Epithelial cell of prostate (primary cell): ENCODE measurements around the gene FGB.

ENCODE experiments used
- DNase-seq: peaks from one replicate; pipeline ENCODE4 v3.0.0-alpha.2; 2011; ENCODE audit warnings: low read depth, low spot score
- H3K27ac ChIP-seq: fragments of 450-650 bp; 2 replicates; pipeline ENCODE4 v1.5.1; 2017; ENCODE audit warnings: mild to moderate bottlenecking

The FGB gene

DNA sequence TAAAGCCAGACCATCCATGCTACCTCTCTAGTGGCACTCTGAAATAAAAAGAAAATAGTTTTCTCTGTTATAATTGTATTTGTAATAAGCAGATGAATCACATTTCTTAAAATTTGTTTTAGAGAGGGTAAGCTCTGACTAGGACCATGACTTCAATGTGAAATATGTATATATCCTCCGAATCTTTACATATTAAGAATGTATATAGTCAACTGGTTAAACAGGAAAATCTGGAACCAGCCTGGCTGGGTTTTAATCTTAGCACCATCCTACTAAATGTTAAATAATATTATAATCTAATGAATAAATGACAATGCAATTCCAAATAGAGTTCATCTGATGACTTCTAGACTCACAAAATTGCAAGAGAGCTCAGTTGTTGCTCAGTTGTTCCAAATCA is 1.5 kb downstream of the FGB start:
- no peak overlapping the region for H3K27ac ChIP-seq
- DNase-seq: no peak

DNA sequence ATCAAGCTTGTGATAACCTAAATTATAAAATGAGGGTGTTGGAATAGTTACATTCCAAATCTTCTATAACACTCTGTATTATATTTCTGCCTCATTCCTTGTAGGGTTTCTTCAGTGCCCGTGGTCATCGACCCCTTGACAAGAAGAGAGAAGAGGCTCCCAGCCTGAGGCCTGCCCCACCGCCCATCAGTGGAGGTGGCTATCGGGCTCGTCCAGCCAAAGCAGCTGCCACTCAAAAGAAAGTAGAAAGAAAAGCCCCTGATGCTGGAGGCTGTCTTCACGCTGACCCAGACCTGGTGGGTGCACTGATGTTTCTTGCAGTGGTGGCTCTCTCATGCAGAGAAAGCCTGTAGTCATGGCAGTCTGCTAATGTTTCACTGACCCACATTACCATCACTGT is 2.9 kb downstream of the FGB start:
- H3K27ac ChIP-seq: no peak overlapping the region
- no peak for DNase-seq

DNA sequence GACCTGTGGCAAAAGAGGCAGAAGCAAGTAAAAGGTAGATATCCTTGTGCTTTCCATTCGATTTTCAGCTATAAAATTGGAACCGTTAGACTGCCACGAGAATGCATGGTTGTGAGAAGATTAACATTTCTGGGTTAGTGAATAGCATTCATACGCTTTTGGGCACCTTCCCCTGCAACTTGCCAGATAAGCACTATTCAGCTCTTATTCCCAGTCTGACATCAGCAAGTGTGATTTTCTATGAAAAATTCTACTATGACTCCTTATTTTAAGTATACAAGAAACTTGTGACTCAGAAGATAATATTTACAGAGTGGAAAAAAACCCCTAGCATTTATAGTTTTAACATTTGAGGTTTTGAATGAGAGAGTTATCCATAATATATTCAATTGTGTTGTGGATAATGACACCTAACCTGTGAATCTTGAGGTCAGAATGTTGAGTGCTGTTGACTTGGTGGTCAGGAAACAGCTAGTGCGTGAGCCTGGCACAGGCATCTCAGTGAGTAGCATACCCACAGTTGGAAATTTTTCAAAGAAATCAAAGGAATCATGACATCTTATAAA is 3.9 kb downstream of the FGB start:
- no peak for DNase-seq
- H3K27ac ChIP-seq: no peak overlapping the region

DNA sequence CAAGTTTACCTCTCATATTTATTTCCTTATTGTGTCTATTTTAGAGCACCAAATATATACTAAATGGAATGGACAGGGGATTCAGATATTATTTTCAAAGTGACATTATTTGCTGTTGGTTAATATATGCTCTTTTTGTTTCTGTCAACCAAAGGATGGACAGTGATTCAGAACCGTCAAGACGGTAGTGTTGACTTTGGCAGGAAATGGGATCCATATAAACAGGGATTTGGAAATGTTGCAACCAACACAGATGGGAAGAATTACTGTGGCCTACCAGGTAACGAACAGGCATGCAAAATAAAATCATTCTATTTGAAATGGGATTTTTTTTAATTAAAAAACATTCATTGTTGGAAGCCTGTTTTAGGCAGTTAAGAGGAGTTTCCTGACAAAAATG is 6.2 kb downstream of the FGB start:
- H3K27ac ChIP-seq: no peak overlapping the region
- DNase-seq: no peak

DNA sequence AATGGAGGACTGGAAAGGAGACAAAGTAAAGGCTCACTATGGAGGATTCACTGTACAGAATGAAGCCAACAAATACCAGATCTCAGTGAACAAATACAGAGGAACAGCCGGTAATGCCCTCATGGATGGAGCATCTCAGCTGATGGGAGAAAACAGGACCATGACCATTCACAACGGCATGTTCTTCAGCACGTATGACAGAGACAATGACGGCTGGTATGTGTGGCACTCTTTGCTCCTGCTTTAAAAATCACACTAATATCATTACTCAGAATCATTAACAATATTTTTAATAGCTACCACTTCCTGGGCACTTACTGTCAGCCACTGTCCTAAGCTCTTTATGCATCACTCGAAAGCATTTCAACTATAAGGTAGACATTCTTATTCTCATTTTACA is 6.8 kb downstream of the FGB start:
- H3K27ac ChIP-seq: no peak overlapping the region
- DNase-seq: no peak

DNA sequence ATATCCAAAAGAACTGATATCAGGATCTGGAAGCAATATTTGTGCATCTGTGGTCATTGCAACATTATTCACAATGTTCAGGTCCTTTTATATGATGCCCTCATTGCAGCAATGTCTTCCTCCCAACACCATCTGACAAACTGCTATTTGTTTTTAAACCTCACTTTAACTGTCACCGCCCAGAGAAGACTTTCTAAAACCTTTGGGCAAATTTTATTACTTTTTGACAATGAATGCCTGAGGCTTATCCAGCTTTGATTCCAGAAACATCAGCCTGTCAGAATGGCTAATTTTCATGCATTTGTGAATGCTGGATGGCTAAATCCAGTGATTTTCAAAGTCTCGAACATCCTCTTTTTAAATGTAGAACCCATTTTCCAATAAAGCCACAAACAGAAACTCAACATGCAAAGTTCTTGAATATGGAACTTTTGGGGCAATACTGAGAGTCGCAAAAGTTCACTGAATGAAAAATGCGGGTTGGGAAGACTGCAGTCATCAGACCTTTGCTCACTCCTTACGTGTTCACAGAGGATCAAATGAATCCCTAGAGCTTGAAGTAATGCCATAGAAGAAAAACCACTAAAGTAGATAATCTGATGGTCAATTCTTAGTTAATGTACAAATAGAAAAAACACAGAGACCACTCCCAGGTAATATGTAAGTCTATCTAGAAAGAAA is 10.5 kb downstream of the FGB start:
- DNase-seq: no peak
- no peak overlapping the region for H3K27ac ChIP-seq

DNA sequence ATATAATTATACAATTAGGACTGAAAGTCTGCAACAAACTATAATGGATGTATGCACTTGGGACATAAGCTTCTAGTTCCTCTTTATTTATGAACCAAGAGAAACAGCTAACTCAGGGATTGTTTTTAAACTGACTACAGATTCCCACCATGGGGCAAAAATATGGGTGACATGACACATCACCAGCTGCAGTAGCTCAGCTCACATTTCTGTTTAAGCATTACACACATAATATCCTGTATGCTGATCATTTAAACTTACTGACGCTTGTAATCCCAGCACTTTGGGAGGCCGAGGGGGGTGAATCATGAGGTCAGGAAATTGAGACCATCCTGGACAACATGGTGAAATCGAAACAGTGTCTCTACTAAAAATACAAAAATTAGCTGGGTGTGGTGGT is 11.5 kb downstream of the FGB start:
- H3K27ac ChIP-seq: no peak overlapping the region
- no peak for DNase-seq

DNA sequence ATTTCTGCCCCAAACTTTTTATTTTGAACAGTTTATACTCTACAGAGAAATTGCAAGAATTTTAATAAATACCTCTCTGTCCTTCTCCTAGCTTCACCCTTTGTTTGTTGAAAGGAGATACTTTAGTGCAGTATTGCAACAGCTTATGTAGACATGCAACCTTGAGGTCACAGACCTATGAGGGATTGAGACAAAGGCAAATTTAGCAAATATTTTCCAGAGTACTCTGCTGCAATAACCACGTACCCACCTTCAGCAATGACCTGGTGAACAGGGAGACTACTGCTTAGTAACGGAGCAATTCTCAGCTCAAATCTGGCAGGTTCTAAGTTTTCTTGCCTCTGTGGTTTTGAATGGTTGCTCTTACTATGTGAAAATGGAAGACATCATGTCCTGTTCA is 14.5 kb downstream of the FGB start:
- no peak for DNase-seq

DNA sequence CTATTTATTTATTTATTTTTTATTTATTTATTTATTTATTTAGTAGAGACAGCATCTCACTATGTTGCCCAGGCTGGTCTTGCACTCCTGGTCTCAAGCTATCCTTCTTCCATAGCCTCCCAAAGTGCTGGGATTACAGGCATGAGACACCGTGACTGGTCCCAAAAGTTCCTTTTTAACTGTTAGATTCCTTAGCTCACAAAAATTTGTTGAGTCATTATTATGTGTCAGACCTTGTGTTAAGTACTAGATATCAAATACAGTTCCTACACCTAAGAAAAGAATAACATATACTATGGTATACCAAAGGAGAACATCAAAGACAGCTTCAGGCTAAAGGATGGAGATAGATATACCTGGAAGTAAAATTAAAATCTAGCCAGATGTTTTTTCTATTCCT is 16.1 kb downstream of the FGB start:
- no peak overlapping the region for H3K27ac ChIP-seq
- DNase-seq: no peak

More for the DNA sequence above, 14.5 kb downstream of the FGB start:
- no peak overlapping the region for H3K27ac ChIP-seq

DNA sequence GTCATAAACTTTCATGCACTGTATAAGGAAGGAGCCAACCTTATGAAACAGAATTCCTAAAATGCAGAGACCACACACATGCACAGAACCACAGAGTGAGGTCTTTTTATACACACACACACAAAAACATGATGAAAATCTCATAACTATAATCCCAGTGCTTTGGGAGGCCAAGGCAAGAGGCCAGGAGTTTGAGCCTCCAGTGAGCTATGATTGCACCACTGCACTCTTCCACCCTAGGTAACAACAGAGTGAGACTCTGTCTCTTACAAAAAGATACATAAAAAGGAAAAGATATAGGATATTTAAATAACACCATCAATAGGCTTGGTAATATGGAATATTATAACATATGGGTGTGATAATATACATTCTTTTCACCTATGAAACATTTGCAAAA is 17.1 kb downstream of the FGB start:
- no peak for DNase-seq
- no peak overlapping the region for H3K27ac ChIP-seq

DNA sequence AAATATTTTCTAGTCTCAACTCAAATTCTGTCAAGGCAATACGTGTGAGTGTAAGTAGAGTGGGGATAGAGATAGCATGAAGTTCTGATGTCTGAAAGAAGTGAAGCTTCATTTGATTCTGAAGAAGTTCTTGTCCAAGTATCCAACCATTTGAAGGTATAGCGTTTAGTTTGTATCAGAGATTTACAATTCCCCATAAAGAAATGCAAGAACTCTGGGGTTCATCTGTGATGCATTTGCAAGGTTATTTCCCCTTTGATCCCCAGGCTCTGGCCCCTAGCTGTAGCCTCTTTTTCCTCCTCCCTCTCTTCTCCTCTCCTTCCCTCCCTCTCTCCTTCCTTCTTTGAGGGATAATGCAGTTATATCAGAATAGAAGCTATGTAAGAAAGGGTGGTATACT is 19.9 kb downstream of the FGB start:
- DNase-seq: no peak
- no peak overlapping the region for H3K27ac ChIP-seq

DNA sequence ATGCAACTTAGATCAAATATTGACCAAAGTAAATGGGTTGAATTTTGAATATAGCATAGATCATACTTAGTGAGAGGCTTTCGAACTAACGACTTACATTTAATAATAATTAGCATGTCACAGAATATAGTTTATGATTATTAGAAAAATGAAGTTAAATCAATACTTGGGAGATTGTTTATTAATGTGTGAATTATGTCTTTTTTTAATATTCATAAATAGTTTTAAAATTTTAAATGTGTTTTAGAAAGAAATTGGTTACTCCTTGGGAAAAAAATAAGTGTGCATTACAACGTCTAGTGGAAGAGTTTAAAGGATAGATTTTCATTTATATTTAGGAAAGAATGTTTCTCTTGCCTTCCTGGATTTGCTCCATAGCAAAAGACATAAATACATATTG is 20.4 kb downstream of the FGB start:
- no peak overlapping the region for H3K27ac ChIP-seq
- no peak for DNase-seq

DNA sequence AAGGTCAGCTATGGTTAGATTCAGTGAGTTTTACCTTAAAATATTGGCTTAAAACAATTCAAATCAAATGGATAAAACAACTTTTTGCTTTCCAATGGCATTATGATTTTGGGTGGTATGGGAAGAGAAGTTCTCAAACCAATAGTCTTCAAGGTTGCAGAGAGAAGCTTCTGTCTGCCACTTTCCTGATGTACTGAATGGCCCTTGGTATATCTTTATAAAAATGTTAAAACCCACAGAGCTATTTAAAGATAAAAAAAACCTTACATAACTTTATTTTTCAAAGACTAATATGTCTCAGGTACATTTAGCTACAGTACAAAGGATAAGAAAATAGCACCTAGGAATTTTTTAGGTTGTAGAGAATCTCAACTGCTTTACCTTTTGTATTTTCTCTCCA is 20.9 kb downstream of the FGB start:
- H3K27ac ChIP-seq: no peak overlapping the region
- DNase-seq: no peak

DNA sequence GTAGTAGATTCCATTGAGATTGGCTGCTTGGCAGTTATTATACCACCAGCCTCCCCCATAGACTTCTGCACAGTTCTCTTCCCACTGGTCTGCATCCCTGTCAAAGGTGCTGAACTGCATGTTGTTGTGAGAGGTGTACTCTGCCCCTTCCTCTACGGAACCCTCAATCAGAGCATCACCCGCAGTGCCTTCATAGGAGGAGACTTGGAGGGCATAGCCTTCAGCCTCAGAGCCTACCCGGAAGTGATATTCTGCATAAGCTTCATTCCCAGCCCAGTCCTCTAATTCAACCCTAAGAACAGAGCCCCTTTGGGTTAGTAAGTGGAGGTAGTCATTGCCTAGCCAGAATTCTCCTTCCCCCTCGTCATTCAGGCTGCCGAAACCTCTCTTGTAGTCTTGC is 21.4 kb downstream of the FGB start:
- no peak for DNase-seq
- H3K27ac ChIP-seq: no peak overlapping the region

DNA sequence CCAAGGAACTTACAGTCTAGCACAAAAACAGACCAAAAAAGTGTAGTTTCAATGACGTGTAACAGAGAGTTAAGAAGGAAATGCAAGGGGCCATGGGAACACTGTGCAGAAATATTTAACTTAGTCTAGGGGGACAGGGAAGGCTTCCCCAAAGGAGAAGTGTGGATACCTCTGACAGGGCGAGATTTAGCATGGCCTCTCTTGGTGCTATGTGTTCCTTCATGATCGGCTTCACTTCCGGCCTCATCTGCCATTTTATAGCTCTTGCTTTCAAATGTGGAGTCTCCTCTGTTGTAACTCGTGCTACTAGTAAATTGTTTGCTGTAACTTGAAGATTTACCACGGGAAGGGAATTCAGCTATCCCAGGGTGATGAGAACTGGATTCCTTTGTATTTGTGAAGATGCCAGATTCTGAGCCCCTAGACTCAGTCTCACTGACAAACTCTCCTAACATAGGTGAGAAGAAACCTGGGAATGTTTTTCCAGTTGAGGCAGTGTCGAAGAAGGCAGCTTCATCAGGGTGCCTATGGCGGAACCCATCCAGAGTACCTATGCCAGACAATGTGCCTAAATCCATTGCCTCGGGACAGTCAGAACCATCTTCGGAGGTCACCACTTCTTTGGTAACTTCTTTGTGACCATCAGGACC is 22.7 kb downstream of the FGB start:
- H3K27ac ChIP-seq: no peak overlapping the region
- DNase-seq: no peak

DNA sequence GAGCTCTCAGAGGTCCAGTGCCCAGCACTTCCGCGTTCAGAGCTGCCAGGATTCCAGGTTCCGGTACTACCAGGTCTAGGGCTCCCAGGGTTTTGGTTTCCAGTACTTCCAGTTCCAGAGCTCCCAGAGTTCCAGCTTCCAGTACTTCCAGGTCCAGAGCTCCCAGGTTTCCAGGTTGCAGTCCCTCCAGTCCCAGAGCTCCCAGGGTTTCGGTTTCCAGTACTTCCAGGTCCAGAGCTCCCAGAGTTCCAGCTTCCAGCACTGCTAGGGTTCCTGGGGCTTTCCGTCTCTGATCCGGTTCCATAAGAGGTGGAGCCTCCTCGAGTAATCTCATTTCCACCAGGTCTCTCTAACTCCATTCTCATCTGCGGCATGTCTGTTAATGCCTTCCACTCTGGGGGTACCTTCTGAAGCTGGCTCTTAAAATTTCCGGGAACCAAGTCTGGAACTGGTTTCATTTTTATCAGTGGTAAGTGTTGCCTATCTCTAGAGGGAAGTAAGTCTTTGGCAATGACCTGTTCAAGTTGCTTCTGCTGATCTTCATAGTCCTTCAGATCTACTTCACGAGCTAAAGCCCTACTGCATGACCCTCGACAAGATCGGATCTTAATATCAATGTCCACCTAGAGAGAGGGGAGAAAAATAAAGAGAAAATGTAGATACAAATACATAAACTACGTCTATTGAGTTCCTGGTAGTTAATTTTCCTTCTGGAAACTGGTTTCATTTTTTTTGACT is 23.7 kb downstream of the FGB start:
- no peak overlapping the region for H3K27ac ChIP-seq
- DNase-seq: no peak

DNA sequence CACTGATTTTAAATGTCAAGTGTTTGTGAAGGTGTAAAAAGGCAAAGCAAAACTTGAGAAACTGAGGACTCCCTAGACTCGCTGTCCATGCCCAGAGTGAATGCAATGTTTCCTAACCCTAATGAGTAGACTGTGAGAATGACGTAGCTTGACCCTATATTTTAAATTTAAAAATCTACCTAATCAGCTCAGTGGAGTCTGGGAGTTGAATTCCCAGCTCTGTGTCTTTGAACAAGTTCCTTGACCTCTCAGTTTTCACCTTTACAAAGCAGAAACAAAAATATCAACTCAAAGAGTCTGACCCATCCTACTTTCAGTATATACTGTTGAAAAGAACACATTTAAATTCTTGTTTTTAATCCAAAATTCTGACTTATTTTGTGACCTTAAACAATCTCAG is 25.4 kb downstream of the FGB start:
- DNase-seq: no peak

DNA sequence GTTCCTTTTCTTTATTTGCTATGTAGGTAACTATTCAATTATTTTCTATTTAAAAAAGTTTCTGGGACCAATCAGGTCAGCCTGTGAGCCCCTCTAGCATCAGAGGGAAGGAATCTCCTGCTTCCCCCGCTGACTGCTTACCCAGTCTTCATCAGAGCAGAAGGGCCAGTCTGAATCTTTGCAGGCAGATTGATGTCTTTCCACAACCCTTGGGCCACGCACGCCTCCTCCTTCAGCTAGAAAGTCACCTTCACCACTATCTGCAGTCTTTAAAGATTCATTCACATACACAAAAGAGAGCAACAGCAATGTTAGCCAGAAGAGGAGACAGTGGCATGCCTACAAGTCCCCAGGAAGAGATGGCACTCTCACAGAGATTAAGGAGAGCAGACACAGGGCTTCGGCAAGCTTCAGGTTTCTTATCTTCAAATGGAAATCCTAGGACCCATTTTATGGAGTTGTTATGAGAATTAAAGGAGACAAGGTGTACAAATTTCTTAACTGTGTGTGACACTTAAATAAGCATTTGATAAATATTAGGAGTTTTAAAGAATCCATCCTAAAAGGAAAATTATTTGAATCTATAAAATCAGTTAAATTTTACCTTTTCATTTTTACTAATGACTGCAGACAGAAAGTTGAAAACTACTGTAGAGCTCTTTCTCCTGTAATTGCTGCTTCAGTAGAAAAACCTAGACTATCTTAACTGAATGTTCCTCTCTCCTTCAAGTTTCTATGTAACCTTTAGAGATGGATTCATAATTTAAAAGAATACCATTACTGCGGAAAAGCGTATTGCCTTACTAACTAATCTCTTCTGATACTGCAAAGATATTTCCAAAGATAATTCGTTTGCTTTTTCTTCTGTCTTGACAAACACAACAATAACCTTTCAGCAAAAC is 26.7 kb downstream of the FGB start:
- DNase-seq: no peak
- no peak overlapping the region for H3K27ac ChIP-seq

More for the DNA sequence above, 25.4 kb downstream of the FGB start:
- H3K27ac ChIP-seq: no peak overlapping the region

DNA sequence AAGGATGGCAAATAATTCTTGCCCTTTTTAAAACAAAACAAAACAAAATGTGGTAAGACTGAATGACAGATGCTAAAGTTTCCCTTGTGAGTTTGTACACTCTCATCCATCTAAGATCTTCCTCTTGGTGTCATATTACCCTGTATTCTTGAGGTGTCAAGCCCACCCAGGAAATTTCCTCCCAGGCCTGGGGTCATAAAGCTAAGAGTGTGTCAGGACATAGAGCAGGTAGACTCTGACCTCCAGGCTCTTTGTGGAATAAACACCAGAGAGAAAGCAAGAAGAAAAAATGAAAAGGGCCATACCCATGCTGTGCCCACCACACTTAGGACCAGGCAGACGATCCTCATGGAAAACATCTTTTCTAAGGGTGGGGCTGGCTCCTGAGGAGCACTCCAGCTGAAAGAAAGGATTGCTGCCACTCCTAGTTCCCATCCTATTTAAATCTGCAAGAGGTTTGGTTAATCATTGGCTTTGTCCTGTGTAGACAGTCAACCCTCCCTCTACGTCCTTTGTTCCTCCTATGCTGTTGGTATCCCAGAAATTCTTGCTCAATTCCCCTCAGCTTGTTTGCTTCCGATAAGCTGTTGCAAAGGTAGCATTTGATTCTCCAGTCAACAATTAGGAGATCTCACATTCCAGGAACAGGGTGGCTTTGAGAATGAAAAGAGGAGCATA is 27.7 kb downstream of the FGB start, which contains the start of gene FGA:
FGA (minus strand) TSS at position 414 of the 678 bp plus-strand sequence; CDS start at position 359, 55 bp downstream.
- H3K27ac ChIP-seq: no peak within 1 kb of the TSS
- no peak for DNase-seq

DNA sequence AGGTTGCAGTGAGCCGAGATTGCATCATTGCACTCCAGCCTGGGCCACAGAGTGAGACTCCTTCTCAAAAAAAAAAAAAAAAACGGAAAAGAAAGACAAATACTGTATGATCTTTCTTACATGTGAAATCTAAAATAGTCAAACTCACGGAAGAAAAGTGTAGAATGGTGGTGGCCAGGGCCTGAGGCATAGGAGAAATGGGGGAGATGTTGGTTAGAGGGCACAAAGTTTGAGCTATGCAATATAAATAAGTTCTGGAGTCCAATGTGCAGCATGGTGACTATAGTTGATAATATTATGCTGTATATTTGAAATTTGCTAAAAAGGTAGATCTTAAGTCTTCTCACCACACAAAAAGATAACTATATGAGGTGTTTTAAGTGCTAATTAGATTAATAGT is 29.1 kb downstream of the FGB start:
- H3K27ac ChIP-seq: no peak overlapping the region
- no peak for DNase-seq
